ENCODE measurements around the gene TNFSF12. TPM values are rescaled to one million over a fixed set of nuclear protein-coding genes. Genes with fewer than 3 reads are reported as not detected.

Gene TNFSF12
- total and polyA plus RNA-seq, 8 donors = 6.1 to 199 (median 46.5) TPM

DNA sequence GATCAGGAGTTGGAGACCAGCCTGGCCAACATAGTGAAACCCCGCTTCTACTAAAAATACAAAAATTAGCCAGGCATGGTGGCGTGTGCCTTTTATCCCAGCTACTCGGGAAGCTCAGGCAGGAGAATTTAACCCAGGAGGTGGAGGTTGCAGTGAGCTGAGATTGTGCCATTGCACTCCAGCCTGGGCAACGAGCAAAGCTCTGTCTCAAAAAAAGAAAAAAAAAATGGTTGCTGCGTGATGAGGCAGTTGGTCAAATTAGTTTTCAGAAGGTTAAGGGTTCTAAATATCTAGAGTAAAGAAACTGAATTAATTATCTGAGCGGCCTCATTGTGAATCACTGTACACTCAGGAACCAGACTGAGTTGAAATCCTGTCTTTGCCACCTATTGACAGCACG lies 27.1 kb downstream of the TNFSF12 start:
- Histone ChIP-seq H3K9me3 (no peaks in the 10 kb centered on the region), H3K36me3 (peaks cover 51 to 71% (median 61%) of the 10 kb centered on the region in 4 donors), H3K4me1 (peaks cover 53 to 85% (median 69%) of the 10 kb centered on the region in 4 donors), H3K27ac (peak overlapping the region in 4 of 5 donors; percentile 28 to 99 (median 76)), H3K4me3 (peak overlapping the region in 2 of 4 donors; percentile 94 to 98), H3K27me3 (no peaks in the 10 kb centered on the region)
- intact Hi-C loops (cut with DNase I; ENCODE audit: low total_unique reads) = no loop called here
- TF ChIP-seq EP300 (IDR thresholded peaks at IDR 0.05) (no peak), POLR2A (IDR thresholded peaks at IDR 0.05) (no peak), CTCF (IDR thresholded peaks at IDR 0.05) (no peak), POLR2AphosphoS5 (IDR thresholded peaks at IDR 0.05) (no peak)
- 57 to 69% (median 63%) methylated on average over 7 of the region's 7 CpGs for WGBS, 5 donors
- no peak for DNase-seq

- DNase-seq = no peak
- H3K36me3 ChIP-seq = peaks cover 51 to 67% (median 57%) of the 10 kb centered on the region in 4 donors
- H3K4me3 ChIP-seq = peak overlapping the region in 2 of 4 donors; percentile 94 to 98
- no peaks in the 10 kb centered on the region for H3K27me3 ChIP-seq
- intact Hi-C loops (cut with DNase I; ENCODE audit: low total_unique reads) = no loop called here
- peak overlapping the region in 3 of 5 donors; percentile 28 to 94 (median 54) for H3K27ac ChIP-seq
- 76 to 83% (median 80%) methylated on average over 14 of the region's 14 CpGs for WGBS, 5 donors
- H3K9me3 ChIP-seq = no peaks in the 10 kb centered on the region
- no peak for TF ChIP-seq CTCF (IDR thresholded peaks at IDR 0.05)
- TF ChIP-seq EP300 (IDR thresholded peaks at IDR 0.05) = no peak
- no peak for TF ChIP-seq POLR2AphosphoS5 (IDR thresholded peaks at IDR 0.05)
- no peak for TF ChIP-seq POLR2A (IDR thresholded peaks at IDR 0.05)
- H3K4me1 ChIP-seq = peaks cover 57 to 85% (median 73%) of the 10 kb centered on the region in 4 donors
Observed at GRCh38 chr17:7576432-7576937, 27.6 kb downstream of the TNFSF12 start.

- Histone ChIP-seq H3K27ac (peak overlapping the region in 3 of 5 donors; percentile 87 to 95 (median 94)), H3K4me3 (peak overlapping the region in 1 of 4 donors; percentile 94), H3K36me3 (peaks cover 51 to 63% (median 56%) of the 10 kb centered on the region in 4 donors), H3K27me3 (no peaks in the 10 kb centered on the region), H3K9me3 (no peaks in the 10 kb centered on the region), H3K4me1 (peaks cover 62 to 88% (median 80%) of the 10 kb centered on the region in 4 donors)
- 67 to 70% (median 67%) methylated on average over 17 of the region's 17 CpGs for WGBS, 5 donors
- no peak for DNase-seq
- TF ChIP-seq CTCF (IDR thresholded peaks at IDR 0.05) = no peak
- TF ChIP-seq POLR2AphosphoS5 (IDR thresholded peaks at IDR 0.05) = no peak
- TF ChIP-seq EP300 (IDR thresholded peaks at IDR 0.05) = no peak
- no peak for TF ChIP-seq POLR2A (IDR thresholded peaks at IDR 0.05)
- intact Hi-C loops (cut with DNase I; ENCODE audit: low total_unique reads) = no loop called here
Observed at GRCh38 chr17:7577327-7578199, 28.7 kb downstream of the TNFSF12 start.

DNA sequence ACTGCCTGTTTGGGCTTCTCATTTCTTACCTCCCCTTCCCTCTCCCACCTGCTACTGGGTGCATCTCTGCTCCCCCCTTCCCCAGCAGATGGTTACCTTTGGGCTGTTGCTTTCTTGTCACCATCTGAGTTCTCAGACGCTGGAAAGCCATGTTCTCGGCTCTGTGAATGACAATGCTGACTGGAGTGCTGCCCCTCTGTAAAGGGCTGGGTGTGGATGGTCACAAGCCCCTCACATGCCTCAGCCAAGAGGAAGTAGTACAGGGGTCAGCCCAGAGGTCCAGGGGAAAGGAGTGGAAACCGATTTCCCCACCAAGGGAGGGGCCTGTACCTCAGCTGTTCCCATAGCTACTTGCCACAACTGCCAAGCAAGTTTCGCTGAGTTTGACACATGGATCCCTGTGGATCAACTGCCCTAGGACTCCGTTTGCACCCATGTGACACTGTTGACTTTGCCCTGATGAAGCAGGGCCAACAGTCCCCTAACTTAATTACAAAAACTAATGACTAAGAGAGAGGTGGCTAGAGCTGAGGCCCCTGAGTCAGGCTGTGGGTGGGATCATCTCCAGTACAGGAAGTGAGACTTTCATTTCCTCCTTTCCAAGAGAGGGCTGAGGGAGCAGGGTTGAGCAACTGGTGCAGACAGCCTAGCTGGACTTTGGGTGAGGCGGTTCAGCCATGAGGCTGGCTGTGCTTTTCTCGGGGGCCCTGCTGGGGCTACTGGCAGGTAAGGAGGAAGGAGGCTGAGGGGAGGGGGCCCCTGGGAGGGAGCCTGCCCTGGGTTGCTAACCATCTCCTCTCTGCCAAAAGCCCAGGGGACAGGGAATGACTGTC lies 30.4 kb downstream of the TNFSF12 start, which contains the start of gene CD68:
CD68 (plus strand) TSS at position 638 of the 833 bp plus-strand sequence; CDS start at position 678, 40 bp downstream.
- TF ChIP-seq POLR2AphosphoS5 (IDR thresholded peaks at IDR 0.05) (peak in 2 of 3 donors; percentile 91 to 97), POLR2A (IDR thresholded peaks at IDR 0.05) (peak in 1 of 4 donors; percentile 14), EP300 (IDR thresholded peaks at IDR 0.05) (no peak), CTCF (IDR thresholded peaks at IDR 0.05) (no peak)
- intact Hi-C loops (cut with DNase I; ENCODE audit: low total_unique reads) = no loop called here
- H3K27ac ChIP-seq = peak within 1 kb of the TSS; percentile 85 to 95 (median 89)
- WGBS, 5 donors = 5 to 14% (median 10%) methylated on average over 7 of the region's 7 CpGs
- peak; percentile 71 to 93 for DNase-seq
- H3K9me3 ChIP-seq = no peaks in the 10 kb centered on the region
- H3K27me3 ChIP-seq = no peaks in the 10 kb centered on the region
- H3K36me3 ChIP-seq = peaks cover 48 to 58% (median 53%) of the 10 kb centered on the region in 4 donors
- peaks cover 68 to 92% (median 85%) of the 10 kb centered on the region in 4 donors for H3K4me1 ChIP-seq
- peak within 1 kb of the TSS; percentile 18 to 66 (median 42) for H3K4me3 ChIP-seq

Measured in stomach (tissue), 9 donors.